HepG2 (cell line): ENCODE results near the gene TMEM86B. TPM values are rescaled to one million over a fixed set of nuclear protein-coding genes. Genes with fewer than 3 reads are reported as not detected.

Source experiments
- CSRNP2 ChIP-seq: sonication (generic); formaldehyde crosslinking; conservative IDR thresholded peaks from 2 replicates; pipeline ENCODE4 v1.8.0; 2022; ENCODE audit warnings: low read depth, missing genetic modification reagents
- DMTF1 ChIP-seq: sonication (generic); formaldehyde crosslinking; IDR thresholded peaks from 2 replicates; pipeline ENCODE4 v1.4.0; 2020; ENCODE audit warnings: mild to moderate bottlenecking, missing genetic modification reagents
- GPN1 ChIP-seq: sonication (generic); formaldehyde crosslinking; IDR thresholded peaks from 2 replicates; pipeline ENCODE4 v1.5.1; 2020; ENCODE audit warnings: missing genetic modification reagents, borderline replicate concordance
- GZF1 ChIP-seq: sonication (generic); formaldehyde crosslinking; IDR thresholded peaks from 2 replicates; pipeline ENCODE4 v1.5.1; 2020; ENCODE audit warnings: mild to moderate bottlenecking, missing genetic modification reagents
- HINFP ChIP-seq: sonication (generic); formaldehyde crosslinking; IDR thresholded peaks from 2 replicates; pipeline ENCODE4 v1.4.0; 2020; ENCODE audit warnings: low read depth, mild to moderate bottlenecking, missing genetic modification reagents
- HIVEP1 ChIP-seq: sonication (generic); formaldehyde crosslinking; IDR thresholded peaks from 2 replicates; pipeline ENCODE4 v1.4.0; 2020; ENCODE audit warnings: mild to moderate bottlenecking, missing genetic modification reagents
- IRF2 ChIP-seq: IDR thresholded peaks from 2 replicates; pipeline ENCODE4 v1.6.1; 2018; ENCODE audit warnings: missing genetic modification reagents, missing compliant biosample characterization
- IRF9 ChIP-seq: sonication (generic); formaldehyde crosslinking; IDR thresholded peaks from 2 replicates; pipeline ENCODE4 v1.8.0; 2022; ENCODE audit warnings: missing genetic modification reagents, mild to moderate bottlenecking, borderline replicate concordance
- MLXIP ChIP-seq: sonication (generic); formaldehyde crosslinking; IDR thresholded peaks from 2 replicates; pipeline ENCODE4 v1.9.0; 2021; ENCODE audit warnings: missing genetic modification reagents, borderline replicate concordance
- RXRA ChIP-seq: sonication (generic); formaldehyde crosslinking; IDR thresholded peaks from 2 replicates; pipeline ENCODE4 v1.5.1; 2020; ENCODE audit warnings: missing genetic modification reagents
- SMC3 ChIP-seq: IDR thresholded peaks from 2 replicates; pipeline ENCODE4 v1.6.1; 2011; ENCODE audit warnings: low read length, improper control_type of control experiment
- ZMAT5 ChIP-seq: sonication (generic); formaldehyde crosslinking; IDR thresholded peaks from 2 replicates; pipeline ENCODE4 v1.5.0; 2020; ENCODE audit warnings: mild to moderate bottlenecking, low read depth, missing genetic modification reagents, borderline replicate concordance
- ZNF503 ChIP-seq: sonication (generic); formaldehyde crosslinking; IDR thresholded peaks from 2 replicates; pipeline ENCODE4 v1.4.0; 2020; ENCODE audit warnings: missing genetic modification reagents
- ZNF619 ChIP-seq: sonication (generic); formaldehyde crosslinking; IDR thresholded peaks from 2 replicates; pipeline ENCODE4 v1.4.0; 2020; ENCODE audit warnings: mild to moderate bottlenecking, missing genetic modification reagents
- ZNF709 ChIP-seq: sonication (generic); formaldehyde crosslinking; IDR thresholded peaks from 2 replicates; pipeline ENCODE4 v1.5.0; 2020; ENCODE audit warnings: mild to moderate bottlenecking, missing genetic modification reagents
- ZSCAN21 ChIP-seq: sonication (generic); formaldehyde crosslinking; IDR thresholded peaks from 2 replicates; pipeline ENCODE4 v1.8.0; 2022; ENCODE audit warnings: mild to moderate bottlenecking, missing genetic modification reagents, moderate library complexity, borderline replicate concordance
- polyA plus RNA-seq, 8 experiments: library from polyadenylated mRNA; depleted of rRNA in 3 of 8; stranded (reverse) in 7 of 8; unstranded in 1 of 8; fragments of >200 nt; fragmentation: Illumina TruSeq in 4 of 8; extraction: Trizol in 4 of 8; gene quantifications; 2 replicates each; pipeline versions ENCODE4 v1.2.1 to v1.2.3, GENCODE V29; 2011 to 2016; ENCODE audit warnings: low read depth in 4 of 8, missing spikeins in 1 of 8, mixed read lengths in 1 of 8; ENCODE audit not compliant: insufficient read depth in 1 of 8
- total RNA-seq, 5 experiments: library from RNA; depleted of rRNA; stranded (reverse); fragments of >200 nt; fragmentation: Illumina TruSeq; extraction: Trizol; gene quantifications; 2 replicates each; pipeline ENCODE4 v1.2.3, GENCODE V29; 2016; ENCODE audit warnings: low read depth in 1 of 5

TMEM86B gene
- total and polyA plus RNA-seq, 2 of the 13 experiments (the other 11 are each of a cell fraction or from before 2014, with no cell fraction given), result 7.7 to 9.6 TPM

GRCh38 chr19:55258828-55259539 lies 30.4 kb upstream of the TMEM86B start, which contains the start of gene PPP6R1 (continued):
- TF ChIP-seq HINFP (CRISPR knock-in tag) (peak; percentile 8; the same call in 1 of the 2 replicates), GPN1 (no peak), MLXIP (CRISPR knock-in tag) (no peak), IRF2 (CRISPR knock-in tag) (peak; percentile 94), SMC3 (peak; percentile 61), HIVEP1 (peak; percentile 83), ZNF503 (CRISPR knock-in tag) (peak; percentile 71), CSRNP2 (CRISPR knock-in tag) (no peak), IRF9 (CRISPR knock-in tag) (peak; percentile 80), DMTF1 (CRISPR knock-in tag) (no peak), ZNF709 (CRISPR knock-in tag) (peak; percentile 90), ZMAT5 (CRISPR knock-in tag) (no peak), ZSCAN21 (CRISPR knock-in tag) (peak; percentile 23; the same call in 1 of the 2 replicates), ZNF619 (peak; percentile 43; the same call in 1 of the 2 replicates), RXRA (CRISPR knock-in tag) (peak; percentile 97), GZF1 (CRISPR knock-in tag) (no peak)
